ENCODE measurements around the gene GLI3. TPM values are rescaled to one million over a fixed set of nuclear protein-coding genes. Genes with fewer than 3 reads are reported as not detected.
A peak's percentile ranks its signal among the peaks of the same experiment; 100 is the strongest.

Gene GLI3
- total and polyA plus RNA-seq, 8 donors = 0.29 to 7.0 (median 2.3) TPM

- 18 to 45% (median 40%) methylated on average over 11 to 23 of the region's 23 CpGs for WGBS, 5 donors
- Histone ChIP-seq H3K9me3 (no peaks in the 10 kb centered on the region), H3K4me1 (peaks cover 10 to 24% (median 16%) of the 10 kb centered on the region in 4 donors), H3K27me3 (peaks cover 0 to 16% (median 11%) of the 10 kb centered on the region in 3 donors), H3K36me3 (no peaks in the 10 kb centered on the region), H3K4me3 (peak overlapping the region; percentile 19 to 34 (median 32)), H3K27ac (peak overlapping the region in 4 of 5 donors; percentile 15 to 74 (median 58))
- TF ChIP-seq POLR2A (IDR thresholded peaks at IDR 0.05) = no peak
- TF ChIP-seq POLR2AphosphoS5 (IDR thresholded peaks at IDR 0.05) = no peak
- no peak for TF ChIP-seq EP300 (IDR thresholded peaks at IDR 0.05)
- TF ChIP-seq, protein P1, sequence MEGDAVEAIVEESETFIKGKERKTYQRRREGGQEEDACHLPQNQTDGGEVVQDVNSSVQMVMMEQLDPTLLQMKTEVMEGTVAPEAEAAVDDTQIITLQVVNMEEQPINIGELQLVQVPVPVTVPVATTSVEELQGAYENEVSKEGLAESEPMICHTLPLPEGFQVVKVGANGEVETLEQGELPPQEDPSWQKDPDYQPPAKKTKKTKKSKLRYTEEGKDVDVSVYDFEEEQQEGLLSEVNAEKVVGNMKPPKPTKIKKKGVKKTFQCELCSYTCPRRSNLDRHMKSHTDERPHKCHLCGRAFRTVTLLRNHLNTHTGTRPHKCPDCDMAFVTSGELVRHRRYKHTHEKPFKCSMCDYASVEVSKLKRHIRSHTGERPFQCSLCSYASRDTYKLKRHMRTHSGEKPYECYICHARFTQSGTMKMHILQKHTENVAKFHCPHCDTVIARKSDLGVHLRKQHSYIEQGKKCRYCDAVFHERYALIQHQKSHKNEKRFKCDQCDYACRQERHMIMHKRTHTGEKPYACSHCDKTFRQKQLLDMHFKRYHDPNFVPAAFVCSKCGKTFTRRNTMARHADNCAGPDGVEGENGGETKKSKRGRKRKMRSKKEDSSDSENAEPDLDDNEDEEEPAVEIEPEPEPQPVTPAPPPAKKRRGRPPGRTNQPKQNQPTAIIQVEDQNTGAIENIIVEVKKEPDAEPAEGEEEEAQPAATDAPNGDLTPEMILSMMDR (IDR thresholded peaks at IDR 0.05) = no peak
- intact Hi-C loops (cut with DNase I; ENCODE audit: low total_unique reads) = no loop called here
- peak in 1 of 2 donors; percentile 46 for DNase-seq
Measured at GRCh38 chr7:41942468-41943093, 294.4 kb downstream of the GLI3 start.

DNA sequence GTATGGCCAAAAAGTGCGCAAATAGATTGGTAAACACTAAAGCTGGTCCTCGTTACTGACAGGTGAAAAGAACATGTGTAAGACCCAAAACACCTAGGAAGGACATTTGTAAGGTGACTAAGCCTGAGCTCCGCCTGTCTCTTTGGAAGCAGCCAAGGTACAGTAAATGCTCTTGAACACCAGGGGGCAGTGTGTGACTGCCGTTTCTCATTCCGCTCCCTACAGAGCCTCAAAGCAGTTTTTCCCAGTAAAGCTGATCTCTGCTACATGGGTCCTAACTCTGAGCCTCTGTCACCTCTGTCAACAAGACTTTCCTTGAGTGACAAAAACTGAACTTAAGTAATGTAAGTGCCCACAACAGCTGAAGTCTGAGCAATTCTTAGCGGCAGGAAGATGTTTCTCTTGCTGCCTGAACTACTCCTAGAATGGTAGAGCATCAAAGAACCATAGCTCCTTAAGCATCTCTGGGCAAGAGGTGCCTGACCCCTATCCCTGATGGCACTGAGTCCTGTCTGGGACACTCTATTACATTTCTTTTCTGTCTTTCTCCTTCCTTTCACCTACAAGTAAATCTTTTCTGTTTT is 296.2 kb downstream of the GLI3 start:
- peak; percentile 66 to 91 for DNase-seq
- H3K36me3 ChIP-seq = no peaks in the 10 kb centered on the region
- 4 to 11% (median 5%) methylated on average over 6 of the region's 6 CpGs for WGBS, 5 donors
- TF ChIP-seq, protein P1 (IDR thresholded peaks at IDR 0.05) = peak in 5 of 7 experiments; percentile 80 to 85 (median 83)
- no peak for TF ChIP-seq POLR2A (IDR thresholded peaks at IDR 0.05)
- TF ChIP-seq POLR2AphosphoS5 (IDR thresholded peaks at IDR 0.05) = no peak
- TF ChIP-seq EP300 (IDR thresholded peaks at IDR 0.05) = no peak
- H3K27me3 ChIP-seq = peaks cover 0 to 16% (median 11%) of the 10 kb centered on the region in 3 donors
- peaks cover 10 to 24% (median 16%) of the 10 kb centered on the region in 4 donors for H3K4me1 ChIP-seq
- no peak overlapping the region for H3K27ac ChIP-seq
- H3K4me3 ChIP-seq = no peak overlapping the region
- no peaks in the 10 kb centered on the region for H3K9me3 ChIP-seq
- intact Hi-C loops (cut with DNase I; ENCODE audit: low total_unique reads) = no loop called here

DNA sequence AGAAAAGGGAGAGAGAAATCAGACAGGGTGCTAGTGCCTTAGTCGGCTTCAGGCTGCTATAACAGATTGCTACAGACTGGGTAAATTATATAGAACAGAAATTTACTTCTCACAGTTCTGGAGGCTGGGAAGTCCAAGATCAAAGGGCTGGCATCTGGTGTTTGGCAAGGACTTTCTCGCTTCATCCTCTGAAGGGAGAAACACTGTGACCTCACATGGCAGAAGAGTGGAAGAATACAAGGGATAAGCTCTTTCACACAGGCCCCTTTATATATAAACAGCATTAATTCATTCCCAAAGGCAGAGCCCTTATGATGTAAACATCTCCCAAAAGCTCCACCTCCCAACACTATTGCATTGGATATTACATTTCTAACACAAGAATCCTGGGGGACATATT is 298.6 kb downstream of the GLI3 start:
- Histone ChIP-seq H3K27ac (no peak overlapping the region), H3K4me3 (no peak overlapping the region), H3K27me3 (peaks cover 0 to 16% (median 11%) of the 10 kb centered on the region in 3 donors), H3K4me1 (peaks cover 8 to 15% (median 13%) of the 10 kb centered on the region in 4 donors), H3K36me3 (no peaks in the 10 kb centered on the region), H3K9me3 (no peaks in the 10 kb centered on the region)
- no peak for DNase-seq
- intact Hi-C loops (cut with DNase I; ENCODE audit: low total_unique reads) = no loop called here
- TF ChIP-seq EP300 (IDR thresholded peaks at IDR 0.05) = no peak
- no peak for TF ChIP-seq POLR2AphosphoS5 (IDR thresholded peaks at IDR 0.05)
- no peak for TF ChIP-seq POLR2A (IDR thresholded peaks at IDR 0.05)
- TF ChIP-seq, protein P1 (IDR thresholded peaks at IDR 0.05) = no peak
- WGBS, 5 donors = 79 to 89% (median 85%) methylated on average over 2 of the region's 2 CpGs

GRCh38 chr7:41933427-41933826 is 303.6 kb downstream of the GLI3 start:
- Histone ChIP-seq H3K4me1 (no peaks in the 10 kb centered on the region), H3K9me3 (no peaks in the 10 kb centered on the region), H3K36me3 (no peaks in the 10 kb centered on the region), H3K4me3 (no peak overlapping the region), H3K27ac (no peak overlapping the region), H3K27me3 (no peaks in the 10 kb centered on the region)
- no peak for TF ChIP-seq EP300 (IDR thresholded peaks at IDR 0.05)
- TF ChIP-seq, protein P1 (IDR thresholded peaks at IDR 0.05) = no peak
- no peak for TF ChIP-seq POLR2AphosphoS5 (IDR thresholded peaks at IDR 0.05)
- TF ChIP-seq POLR2A (IDR thresholded peaks at IDR 0.05) = no peak
- intact Hi-C loops (cut with DNase I; ENCODE audit: low total_unique reads) = no loop called here
- DNase-seq = no peak
- 95 to 98% (median 97%) methylated on average over 4 of the region's 4 CpGs for WGBS, 5 donors

Data from stomach (tissue), 9 donors.